K562 treated with DMSO at 1 percent for 24 hours (cell line): ENCODE measurements around the gene PRSS8. TPM values are rescaled to one million over a fixed set of nuclear protein-coding genes. Genes with fewer than 3 reads are reported as not detected.

Experiments
- total RNA-seq: library from RNA; unstranded; fragments of 300-600 nt; gene quantifications from 2 replicates; pipeline ENCODE4 v1.2.3, GENCODE V29; 2022; ENCODE audit warnings: low read depth; ENCODE audit not compliant: insufficient read depth

Gene PRSS8
- total RNA-seq: 56.3 and 61.3 TPM in 2 replicates

DNA sequence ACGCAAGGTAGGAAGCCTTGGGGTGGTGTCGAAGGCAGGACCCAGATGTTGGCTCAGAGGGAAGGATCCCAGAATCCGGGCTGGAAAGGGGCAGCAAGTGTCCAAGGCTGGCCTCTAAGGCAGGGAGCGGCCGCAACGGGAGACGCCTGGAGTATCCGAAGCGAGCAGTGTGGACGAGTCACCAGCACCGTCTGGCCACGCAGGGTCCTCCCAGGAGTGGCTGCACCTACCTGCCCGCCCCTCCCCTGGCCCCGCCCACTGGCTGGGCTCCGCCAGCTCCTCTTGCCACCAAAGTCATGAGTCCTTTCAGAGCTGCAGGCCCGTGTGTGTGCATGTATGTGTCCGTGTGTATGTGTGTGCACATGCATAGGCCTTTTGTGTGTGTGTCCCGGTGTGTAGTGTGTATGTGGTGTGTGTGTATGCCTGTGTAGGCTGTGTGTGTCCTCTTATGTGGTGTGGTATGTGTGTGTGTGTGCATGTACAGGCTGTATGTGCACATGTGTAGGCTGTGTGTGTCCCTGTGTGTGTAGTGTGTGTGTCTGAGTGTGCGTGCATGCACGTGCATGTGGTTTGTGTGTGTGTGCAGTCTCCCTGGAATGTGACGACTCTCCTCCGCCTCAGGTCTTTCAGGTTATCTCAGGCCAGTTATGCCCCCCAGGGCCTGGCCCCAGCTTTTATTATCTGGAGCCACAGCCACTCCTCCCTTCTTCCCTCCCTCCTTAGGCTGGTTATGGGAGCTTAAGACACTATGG is at the start of gene PRSS8:
Gene PRSS8 (minus strand): TSS at position 193 of the 752 bp plus-strand sequence. CDS start 229 bp downstream, outside the sequence.

GRCh38 chr16:31179747-31180459 is 44.4 kb upstream of the PRSS8 start, which contains the start of gene FUS:
TSS of gene FUS (plus strand) at chr16:31180139. CDS start at chr16:31180215, 76 bp downstream.

DNA sequence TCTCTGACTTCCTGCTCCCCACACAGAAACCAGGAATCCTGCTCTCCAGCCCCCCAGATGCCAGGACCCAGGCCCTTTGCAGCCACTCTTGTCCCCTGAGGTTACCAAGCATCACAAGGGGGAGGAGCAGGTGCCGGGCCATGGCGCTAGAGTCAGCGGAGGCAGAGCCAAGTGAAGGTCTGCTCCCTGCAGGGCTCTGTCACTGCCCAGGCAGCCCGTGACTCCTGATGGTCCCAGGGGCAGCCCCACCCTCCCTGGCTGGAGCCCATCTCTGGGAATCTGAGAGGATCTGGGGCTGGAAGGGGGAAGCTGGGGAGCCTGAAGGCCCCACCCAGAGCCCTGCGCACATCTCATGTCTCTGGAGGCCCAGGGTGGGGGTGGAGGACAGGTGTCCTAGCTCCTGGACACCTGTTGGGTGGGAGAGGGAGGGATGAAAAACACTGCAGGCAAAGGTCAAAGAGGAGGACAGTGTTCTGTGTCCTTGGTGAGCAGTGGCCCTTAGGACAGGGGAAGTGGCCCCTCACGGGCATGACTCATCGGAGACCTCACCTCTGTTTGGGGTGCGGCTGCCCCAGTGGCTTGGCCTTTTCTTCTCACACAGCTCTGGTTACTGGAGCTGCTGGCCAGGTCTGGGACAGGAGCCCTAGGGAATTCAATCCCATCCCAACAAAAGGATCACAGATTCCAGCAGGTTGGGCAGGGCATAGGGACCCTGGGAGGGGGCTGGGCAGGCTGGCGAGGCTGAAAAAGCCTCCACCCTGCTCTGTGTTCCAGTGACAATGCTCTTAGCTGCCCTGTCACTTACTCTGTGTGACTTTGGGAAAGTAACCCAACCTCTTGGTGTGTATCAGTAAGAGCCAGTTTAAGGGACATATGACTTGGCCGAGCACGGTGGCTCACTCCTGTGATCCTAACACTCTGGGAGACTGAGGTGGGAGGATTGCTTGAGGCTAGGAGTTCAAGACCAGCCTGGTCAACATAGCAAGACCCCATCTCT is 14.7 kb upstream of the PRSS8 start, which contains the start of gene PRSS36:
Gene PRSS36 (minus strand): TSS at position 173 of the 997 bp plus-strand sequence. CDS start 31 bp downstream, at position 142.

GRCh38 chr16:31117384-31118222 is 17.9 kb downstream of the PRSS8 start, which contains the start of gene KAT8:
TSS of gene KAT8 (plus strand) at chr16:31117664. CDS start at chr16:31117682, 18 bp downstream.

GRCh38 chr16:31108035-31108793 is 27.3 kb downstream of the PRSS8 start, which contains the start of gene BCKDK:
TSS of gene BCKDK (plus strand) at chr16:31108386. CDS start at chr16:31109224, 838 bp downstream.

GRCh38 chr16:31094424-31095120 is 41.0 kb downstream of the PRSS8 start, which contains the start of gene VKORC1:
TSS of gene VKORC1 (minus strand) at chr16:31094797. CDS start at chr16:31094729, 68 bp downstream.

GRCh38 chr16:31088459-31089183 is 46.9 kb downstream of the PRSS8 start, which contains the start of gene PRSS53:
TSS of gene PRSS53 (minus strand) at chr16:31088943. CDS start at chr16:31088809, 134 bp downstream.

Other genes with a start within 250 kb of the PRSS8 start
- gene BCL7C, start 241.7 kb downstream of the PRSS8 start, total RNA-seq: 39.7 and 39.8 TPM in 2 replicates
- 3.7 and 4.2 TPM in 2 replicates for gene CTF1, start 239.1 kb downstream of the PRSS8 start, total RNA-seq
- 30.5 TPM in 2 replicates for gene FBXL19, start 212.2 kb downstream of the PRSS8 start, total RNA-seq
- gene ORAI3, start 186.7 kb downstream of the PRSS8 start, total RNA-seq: 86.5 and 97.3 TPM in 2 replicates
- gene SETD1A, start 178.0 kb downstream of the PRSS8 start, total RNA-seq: 21.2 and 22.6 TPM in 2 replicates
- gene HSD3B7, start 150.5 kb downstream of the PRSS8 start, total RNA-seq: 41.6 and 42.7 TPM in 2 replicates
- gene STX1B, start 125.1 kb downstream of the PRSS8 start, total RNA-seq: 0.65 and 0.82 TPM in 2 replicates
- 48.7 and 57.8 TPM in 2 replicates for gene STX4, start 102.2 kb downstream of the PRSS8 start, total RNA-seq
- 20.7 and 21.1 TPM in 2 replicates for gene ZNF668, start 61.5 kb downstream of the PRSS8 start, total RNA-seq
- gene ZNF646, start 61.3 kb downstream of the PRSS8 start, total RNA-seq: 20.6 and 23.7 TPM in 2 replicates
- 3.0 and 3.1 TPM in 2 replicates for gene PRSS53, start 46.8 kb downstream of the PRSS8 start, total RNA-seq
- gene VKORC1, start 40.9 kb downstream of the PRSS8 start, total RNA-seq: 203 and 206 TPM in 2 replicates
- gene BCKDK, start 27.3 kb downstream of the PRSS8 start, total RNA-seq: 57.1 and 65.5 TPM in 2 replicates
- gene KAT8, start 18.1 kb downstream of the PRSS8 start, total RNA-seq: 76.8 and 93.8 TPM in 2 replicates
- 0.45 TPM in 1 of 2 replicates, not detected in the other for gene PRSS36, start 14.3 kb upstream of the PRSS8 start, total RNA-seq
- 211 and 283 TPM in 2 replicates for gene FUS, start 44.4 kb upstream of the PRSS8 start, total RNA-seq
- 91.6 and 93.5 TPM in 2 replicates for gene PYCARD, start 67.0 kb upstream of the PRSS8 start, total RNA-seq
- gene TRIM72, start 78.4 kb upstream of the PRSS8 start, total RNA-seq: 0.02 TPM in 1 of 2 replicates, not detected in the other
- gene PYDC1, start 81.4 kb upstream of the PRSS8 start, total RNA-seq: not detected in 2 replicates
- 3.6 and 5.1 TPM in 2 replicates for gene ITGAM, start 124.2 kb upstream of the PRSS8 start, total RNA-seq
- gene ITGAX, start 219.4 kb upstream of the PRSS8 start, total RNA-seq: 0.44 and 0.50 TPM in 2 replicates